ES-I3 (cell line): ENCODE measurements around the gene EPHB4.
"Not testable (repeated sequence)": the region's sequence is repeated elsewhere in the genome, so short reads cannot be mapped to it uniquely, and the experiment has no call there.

ENCODE experiments used
- H3K36me3 ChIP-seq: 2 replicates; pipeline ENCODE4 v1.6.1; 2013; ENCODE audit warnings: mild to moderate bottlenecking, low read length, control low read depth, moderate library complexity; ENCODE audit not compliant: insufficient read depth
- H3K4me1 ChIP-seq: 2 replicates; pipeline ENCODE4 v1.6.1; 2013; ENCODE audit warnings: mild to moderate bottlenecking, control low read depth, low read length; ENCODE audit not compliant: insufficient read depth
- H3K9ac ChIP-seq: 2 replicates; pipeline ENCODE4 v1.6.1; 2013; ENCODE audit warnings: low read depth, mild to moderate bottlenecking, low read length, moderate library complexity
- H3K9me3 ChIP-seq: 2 replicates; pipeline ENCODE4 v1.6.1; 2013; ENCODE audit warnings: mild to moderate bottlenecking, low read length, moderate library complexity; ENCODE audit not compliant: control insufficient read depth, insufficient read depth

Gene EPHB4

GRCh38 chr7:100765250-100765649, 62.1 kb downstream of the EPHB4 start:
- Histone ChIP-seq H3K4me1 (no peaks in the 10 kb centered on the region; the same call in 1 of the 2 replicates), H3K9me3 (no peaks in the 10 kb centered on the region), H3K36me3 (no peaks in the 10 kb centered on the region), H3K9ac (no peak overlapping the region)

- H3K9ac ChIP-seq = no peak overlapping the region
Observed at GRCh38 chr7:100764841-100765240, 62.5 kb downstream of the EPHB4 start.

GRCh38 chr7:100763556-100764140, 63.7 kb downstream of the EPHB4 start:
- Histone ChIP-seq H3K9ac (no peak overlapping the region), H3K4me1 (no peaks in the 10 kb centered on the region; the same call in 1 of the 2 replicates), H3K36me3 (no peaks in the 10 kb centered on the region), H3K9me3 (no peaks in the 10 kb centered on the region)

More at GRCh38 chr7:100764841-100765240, 62.5 kb downstream of the EPHB4 start:
- H3K4me1 ChIP-seq = no peaks in the 10 kb centered on the region; the same call in 1 of the 2 replicates
- no peaks in the 10 kb centered on the region for H3K9me3 ChIP-seq
- H3K36me3 ChIP-seq = no peaks in the 10 kb centered on the region

- H3K9ac ChIP-seq, H3K9me3 ChIP-seq, H3K4me1 ChIP-seq, H3K36me3 ChIP-seq: not testable (repeated sequence)
Observed at GRCh38 chr7:100762841-100763240, 64.5 kb downstream of the EPHB4 start.

- Histone ChIP-seq H3K9me3 (no peaks in the 10 kb centered on the region), H3K9ac (no peak overlapping the region), H3K36me3 (no peaks in the 10 kb centered on the region), H3K4me1 (no peaks in the 10 kb centered on the region; the same call in 1 of the 2 replicates)
Observed at GRCh38 chr7:100759357-100760171, 67.8 kb downstream of the EPHB4 start.

GRCh38 chr7:100753750-100754149, 73.6 kb downstream of the EPHB4 start:
- no peaks in the 10 kb centered on the region for H3K9me3 ChIP-seq
- no peaks in the 10 kb centered on the region for H3K4me1 ChIP-seq
- no peak overlapping the region for H3K9ac ChIP-seq
- no peaks in the 10 kb centered on the region for H3K36me3 ChIP-seq

GRCh38 chr7:100752994-100753393, 74.3 kb downstream of the EPHB4 start:
- Histone ChIP-seq H3K4me1 (no peaks in the 10 kb centered on the region), H3K9me3 (no peaks in the 10 kb centered on the region), H3K9ac (no peak overlapping the region), H3K36me3 (no peaks in the 10 kb centered on the region)
